DMS114 treated with DMSO at 0.1 percent for 48 hours (cell line): ENCODE results near the gene CA5B.
A peak's percentile ranks its signal among the peaks of the same experiment; 100 is the strongest.
"Not testable (repeated sequence)": the region's sequence is repeated elsewhere in the genome, so short reads cannot be mapped to it uniquely, and the experiment has no call there.

ENCODE experiments used
- DNase-seq: peaks from one replicate; lab custom pipeline; 2025; ENCODE audit not compliant: unreplicated experiment; lab: John Stamatoyannopoulos, UW

The CA5B gene, protein sequence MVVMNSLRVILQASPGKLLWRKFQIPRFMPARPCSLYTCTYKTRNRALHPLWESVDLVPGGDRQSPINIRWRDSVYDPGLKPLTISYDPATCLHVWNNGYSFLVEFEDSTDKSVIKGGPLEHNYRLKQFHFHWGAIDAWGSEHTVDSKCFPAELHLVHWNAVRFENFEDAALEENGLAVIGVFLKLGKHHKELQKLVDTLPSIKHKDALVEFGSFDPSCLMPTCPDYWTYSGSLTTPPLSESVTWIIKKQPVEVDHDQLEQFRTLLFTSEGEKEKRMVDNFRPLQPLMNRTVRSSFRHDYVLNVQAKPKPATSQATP

GRCh38 chrX:15737959-15738902 lies at the start of gene CA5B:
Gene CA5B (plus strand): TSS chrX:15738270. CDS start chrX:15750024, 11,754 bp downstream.
- DNase-seq: peak; percentile 73

- DNase-seq: no peak
Measured at GRCh38 chrX:15694941-15695451, 43.1 kb upstream of the CA5B start.

GRCh38 chrX:15696516-15696915 lies 41.6 kb upstream of the CA5B start:
- no peak for DNase-seq

- DNase-seq: no peak
Measured at GRCh38 chrX:15702488-15703371, 35.3 kb upstream of the CA5B start.

GRCh38 chrX:15703809-15704208 lies 34.3 kb upstream of the CA5B start:
- not testable (repeated sequence) for DNase-seq

- DNase-seq: not testable (repeated sequence)
Measured at GRCh38 chrX:15704273-15704672, 33.8 kb upstream of the CA5B start.

GRCh38 chrX:15714529-15714928 lies 23.5 kb upstream of the CA5B start:
- DNase-seq: no peak

- no peak for DNase-seq
Measured at GRCh38 chrX:15718283-15718970, 19.6 kb upstream of the CA5B start.

DNA sequence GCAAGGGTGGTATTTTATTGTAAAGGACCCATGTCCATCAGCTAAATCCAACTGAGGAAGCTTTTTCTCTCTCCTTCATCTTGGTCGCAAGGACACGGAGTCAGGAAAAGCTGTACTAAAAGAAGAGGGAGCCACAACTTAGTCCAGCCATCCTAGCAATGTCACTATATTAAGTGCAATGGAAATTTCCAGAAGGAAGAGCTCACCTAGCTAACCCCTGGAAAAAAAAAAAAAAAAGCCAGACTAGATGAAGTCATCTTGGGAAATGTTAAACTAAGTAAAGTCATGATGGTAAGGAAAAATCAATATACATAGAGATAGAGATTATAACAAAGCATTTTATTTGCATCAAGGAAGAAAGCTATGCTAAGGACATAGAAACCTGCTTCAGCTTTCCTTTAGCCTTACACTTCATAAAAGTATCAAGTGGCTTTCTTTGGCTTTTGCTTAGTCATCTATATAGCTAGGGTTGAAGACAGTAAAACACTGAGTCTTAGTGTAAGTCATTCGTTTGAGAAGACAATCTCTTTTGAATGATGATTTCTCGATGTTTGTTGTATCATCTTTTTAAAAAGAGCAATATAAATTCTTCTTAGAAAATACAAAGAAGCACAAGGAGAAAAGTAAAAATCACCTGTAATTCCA lies 18.6 kb upstream of the CA5B start:
- no peak for DNase-seq

GRCh38 chrX:15721911-15722310 lies 16.2 kb upstream of the CA5B start:
- DNase-seq: no peak

DNA sequence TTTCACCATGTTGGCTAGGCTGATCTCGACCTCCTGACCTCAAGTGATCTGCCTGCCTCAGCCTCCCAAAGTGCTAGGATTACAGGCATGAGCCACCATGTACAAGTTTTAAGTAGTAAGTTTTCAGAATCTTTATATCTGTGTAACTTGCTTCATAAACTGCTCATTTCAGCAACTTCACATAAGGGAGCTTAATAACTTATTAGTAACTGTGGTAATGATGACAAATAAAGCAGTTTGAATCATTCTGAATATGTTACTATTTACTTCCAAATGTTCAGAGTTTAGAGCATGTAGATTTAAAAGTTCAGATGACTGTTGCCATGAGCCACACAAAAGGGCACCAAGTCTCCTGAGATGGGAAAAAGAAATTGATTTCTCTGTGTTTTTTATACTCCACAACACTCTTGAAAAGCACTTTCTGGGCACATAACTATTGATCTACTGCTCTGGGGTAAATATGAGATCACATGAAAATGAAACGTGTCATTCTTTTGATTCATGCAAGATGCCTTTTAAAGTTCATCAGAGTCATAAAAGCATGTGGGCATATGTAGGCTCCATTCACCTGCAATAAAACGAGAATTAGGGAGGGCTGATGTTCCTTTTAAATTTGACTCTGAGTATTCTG lies 14.1 kb upstream of the CA5B start:
- no peak for DNase-seq

DNA sequence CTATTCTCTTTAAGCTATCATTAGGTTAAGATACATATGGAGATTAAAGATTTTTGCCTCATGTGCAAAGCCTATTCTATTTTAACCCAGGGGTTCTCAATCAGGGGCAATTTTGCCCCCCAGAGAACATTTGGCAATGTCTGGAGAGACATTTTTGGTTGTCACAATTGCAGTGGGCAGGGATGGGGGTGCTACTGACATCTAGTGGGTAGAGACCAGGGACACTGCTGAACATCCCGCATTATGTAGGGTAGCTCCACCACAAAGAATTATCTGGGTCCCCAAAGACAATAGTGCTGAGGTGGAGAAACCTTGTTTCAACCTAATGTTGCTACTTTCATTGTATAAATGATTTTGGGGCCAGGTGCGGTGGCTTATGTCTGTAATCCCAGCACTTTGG lies 13.2 kb upstream of the CA5B start:
- DNase-seq: no peak

DNA sequence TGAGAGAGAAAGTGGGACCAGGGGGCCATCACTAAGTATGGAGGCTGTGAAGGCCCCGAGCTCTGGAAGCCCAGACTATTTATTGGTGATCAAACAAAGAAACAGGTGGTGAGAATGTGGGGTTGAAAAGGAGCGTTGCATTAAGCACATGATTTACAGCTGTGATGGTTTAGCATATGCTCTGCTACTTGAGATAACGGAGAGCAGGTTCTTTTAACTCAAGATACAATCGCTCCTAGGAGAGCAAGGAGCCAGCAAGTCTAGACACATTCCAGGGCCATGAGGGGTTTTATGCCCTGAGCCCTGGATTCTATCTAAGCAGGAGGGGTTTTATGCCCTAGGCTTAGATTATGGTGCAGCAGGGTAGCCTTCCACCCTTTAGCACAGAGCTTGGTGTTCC lies 6.7 kb upstream of the CA5B start:
- not testable (repeated sequence) for DNase-seq

GRCh38 chrX:15737190-15737958 lies 696 bp upstream of the CA5B start:
- DNase-seq: no peak

DNA sequence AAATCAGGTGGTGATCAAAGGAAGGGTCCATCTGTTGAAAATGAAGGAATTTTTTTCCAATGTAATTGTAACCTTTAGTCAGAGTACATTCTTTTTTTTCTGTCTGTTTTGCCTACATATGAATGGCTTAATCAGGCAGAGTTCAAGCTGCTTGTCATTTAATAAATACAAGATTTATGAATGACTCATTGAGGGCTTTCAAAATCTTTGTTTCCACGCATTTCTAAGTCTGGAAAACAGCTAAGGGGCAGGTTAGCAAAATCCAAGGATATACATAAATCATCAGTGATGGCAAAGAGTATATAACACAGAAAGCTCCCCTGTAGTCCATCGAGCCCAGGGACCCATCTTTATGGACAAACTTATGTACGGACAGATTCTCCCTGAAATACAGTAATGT lies 1.8 kb downstream of the CA5B start:
- no peak for DNase-seq

DNA sequence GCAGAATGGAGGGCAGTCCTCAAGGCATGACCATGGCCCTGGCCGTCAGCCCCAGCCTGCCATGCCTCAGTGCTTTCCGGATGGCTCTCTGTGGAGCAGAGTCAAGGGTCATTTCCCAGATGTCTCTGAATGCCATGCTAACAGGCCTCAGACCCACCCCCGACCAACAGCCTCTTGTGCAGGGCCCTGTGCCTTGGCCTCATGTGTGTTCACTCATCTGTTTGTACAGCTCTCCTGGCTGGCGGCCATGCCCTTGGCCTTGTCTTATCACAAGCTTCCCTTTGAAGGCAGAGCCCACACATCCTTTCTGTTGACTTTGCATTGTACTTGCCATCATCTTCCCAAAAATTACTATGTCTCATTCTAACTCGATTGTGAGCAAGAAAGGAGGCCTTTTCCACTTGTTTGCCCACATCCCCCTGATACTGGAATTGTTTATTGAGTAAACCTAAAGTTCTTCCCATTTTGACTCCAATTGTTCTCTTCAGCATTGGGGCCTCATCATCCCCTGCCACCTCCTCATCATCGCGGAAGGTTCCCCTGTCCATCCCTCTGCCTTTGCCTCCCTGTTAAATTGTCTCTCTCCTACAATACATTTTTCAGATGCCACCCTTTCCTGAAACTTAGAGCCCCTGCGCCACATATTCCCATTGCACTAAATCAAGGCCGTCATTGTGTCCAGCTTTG lies 6.3 kb downstream of the CA5B start:
- DNase-seq: no peak

DNA sequence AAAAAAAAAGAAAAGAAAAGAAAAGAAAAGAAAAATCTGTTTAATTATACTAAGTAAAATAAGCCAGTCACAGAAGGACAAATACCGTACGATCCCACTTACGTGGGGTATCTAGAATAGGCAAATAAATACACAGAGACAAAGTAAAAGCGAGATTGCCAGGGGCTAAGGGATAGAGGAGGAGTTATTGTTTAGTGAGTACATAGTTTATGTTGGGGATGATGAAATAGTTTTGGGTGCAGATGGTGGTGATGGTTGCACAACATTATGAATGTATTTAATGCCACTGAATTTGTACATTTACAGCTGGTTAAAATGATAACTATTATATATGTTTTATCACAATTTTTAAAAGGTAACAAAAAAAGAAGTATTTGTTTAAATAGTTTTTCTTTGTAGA lies 7.1 kb downstream of the CA5B start:
- no peak for DNase-seq

DNA sequence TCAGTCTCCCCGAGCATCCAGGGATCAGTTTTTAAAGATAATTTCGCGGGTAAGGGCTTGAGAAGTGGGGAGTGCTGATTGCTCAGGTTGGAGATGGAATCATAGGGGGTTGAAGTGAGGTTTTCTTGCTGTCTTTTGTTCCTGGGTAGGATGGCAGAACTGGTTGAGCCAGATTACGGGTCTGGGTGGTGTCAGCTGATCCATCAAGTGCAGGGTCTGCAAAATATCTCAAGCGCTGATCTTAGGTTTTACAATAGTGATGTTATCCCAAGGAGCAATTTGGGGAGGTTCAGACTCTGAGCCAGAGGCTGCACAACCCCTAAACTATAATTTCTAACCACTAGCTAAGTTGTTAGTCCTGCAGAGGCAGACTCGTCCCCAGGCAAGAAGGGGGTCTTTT lies 8.6 kb downstream of the CA5B start:
- not testable (repeated sequence) for DNase-seq
